GM13976 (cell line): ENCODE measurements around the gene ARHGAP10.

Experiments used
- DNase-seq: peaks from one replicate; pipeline ENCODE4 v3.0.0; 2012; ENCODE audit warnings: low spot score
- CTCF ChIP-seq: IDR thresholded peaks from 2 replicates; pipeline ENCODE4 v1.5.1; 2012; ENCODE audit warnings: borderline replicate concordance, mild to moderate bottlenecking; ENCODE audit not compliant: insufficient read depth; ENCODE audit errors: extremely low read depth, missing control alignments, control extremely low read depth
- in situ Hi-C: fragments of 300-500 bp; cut with MboI; formaldehyde crosslinking; loops from one replicate; pipeline ENCODE4 v1.12.0; 2022; ENCODE audit warnings: low sequenced_read_pairs, mixed read lengths, inconsistent platforms; ENCODE audit not compliant: unreplicated experiment

The ARHGAP10 gene

DNA sequence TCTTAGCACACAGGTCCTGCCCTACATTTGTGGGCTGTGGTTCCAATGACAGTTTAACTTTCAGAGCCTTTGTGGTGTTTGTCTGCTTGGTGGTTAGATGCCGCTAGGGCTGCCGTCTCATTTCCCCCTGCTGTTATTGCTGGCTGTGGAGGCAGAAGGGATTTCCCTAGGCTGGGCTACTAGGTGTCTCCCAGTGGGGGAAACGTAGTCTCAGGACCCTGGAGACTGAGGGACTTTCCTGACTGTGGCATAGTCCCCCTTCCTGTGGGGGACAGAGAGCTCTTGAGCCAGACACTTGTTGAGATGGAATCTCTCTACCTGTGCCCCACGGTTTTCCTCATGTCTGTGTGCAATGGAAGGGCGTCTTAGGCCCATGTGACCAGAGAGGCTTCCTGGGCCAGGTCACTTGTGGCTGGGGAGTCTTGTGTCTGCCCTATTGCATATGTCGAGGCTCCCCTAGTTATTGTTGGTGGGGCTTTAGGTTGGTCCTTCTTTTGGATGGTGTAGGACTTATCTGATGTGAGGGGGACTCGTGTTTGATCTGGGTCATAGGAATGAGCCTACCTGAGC is 68.2 kb downstream of the ARHGAP10 start:
- no peak for TF ChIP-seq CTCF
- in situ Hi-C loops = no loop called here
- peak; percentile 70 for DNase-seq

GRCh38 chr4:147801820-147802219 is 69.9 kb downstream of the ARHGAP10 start:
- in situ Hi-C loops = no loop called here
- DNase-seq = no peak
- no peak for TF ChIP-seq CTCF

DNA sequence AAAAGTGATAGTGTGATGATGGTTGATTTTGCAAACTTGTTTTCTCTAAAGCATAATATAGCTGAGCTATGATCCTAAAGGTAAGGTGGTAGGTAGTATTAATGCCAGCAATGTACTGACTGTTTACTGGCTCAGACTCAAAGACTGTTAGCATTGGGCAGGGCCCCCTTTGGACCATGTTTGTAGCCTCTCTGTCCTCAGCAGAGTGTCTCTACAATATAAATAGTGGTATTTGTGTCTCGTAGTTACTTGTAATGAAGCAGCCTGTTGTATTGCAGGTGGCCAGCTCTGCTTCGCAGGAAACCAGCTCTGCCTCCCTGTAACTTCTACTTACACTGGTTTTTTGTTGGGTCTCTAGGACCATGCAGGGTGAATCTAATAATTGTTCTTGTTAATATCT is 70.5 kb downstream of the ARHGAP10 start:
- in situ Hi-C loops = no loop called here
- DNase-seq = no peak
- TF ChIP-seq CTCF = no peak

- TF ChIP-seq CTCF = no peak
- in situ Hi-C loops = no loop called here
- DNase-seq = no peak
These were observed 74.1 kb downstream of the ARHGAP10 start for GRCh38 chr4:147805946-147806345.

DNA sequence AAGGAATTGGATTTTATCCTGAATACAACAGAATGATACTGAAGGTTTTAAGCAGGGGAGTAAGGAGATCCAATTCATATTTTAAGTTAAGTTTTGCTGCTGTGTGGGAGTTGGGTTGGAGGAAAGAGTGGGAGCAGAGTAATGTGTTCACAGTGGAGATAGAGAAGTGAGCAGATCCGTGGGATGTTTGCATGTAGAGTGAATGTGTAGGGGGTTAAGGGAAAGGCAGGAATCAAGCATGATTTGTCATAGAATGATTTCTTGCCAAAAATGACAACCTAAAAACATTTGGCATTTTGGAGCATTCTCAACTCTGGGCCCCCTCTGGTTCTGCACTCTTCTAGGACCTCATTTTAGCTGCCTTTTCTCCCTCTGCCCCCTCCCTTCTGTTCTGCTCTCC is 76.6 kb downstream of the ARHGAP10 start:
- in situ Hi-C loops = no loop called here
- TF ChIP-seq CTCF = no peak
- DNase-seq = no peak

- in situ Hi-C loops = no loop called here
- TF ChIP-seq CTCF = no peak
- DNase-seq = no peak
These were observed 77.3 kb downstream of the ARHGAP10 start for GRCh38 chr4:147809211-147809610.

- TF ChIP-seq CTCF = no peak
- no peak for DNase-seq
- in situ Hi-C loops = no loop called here
These were observed 80.0 kb downstream of the ARHGAP10 start for GRCh38 chr4:147811878-147812277.
